ENCODE results near the gene GCKR. TPM values are rescaled to one million over a fixed set of nuclear protein-coding genes. Genes with fewer than 3 reads are reported as not detected.

GCKR gene
- total RNA-seq, 1 experiment from 2014 or later = 0.11 TPM

DNA sequence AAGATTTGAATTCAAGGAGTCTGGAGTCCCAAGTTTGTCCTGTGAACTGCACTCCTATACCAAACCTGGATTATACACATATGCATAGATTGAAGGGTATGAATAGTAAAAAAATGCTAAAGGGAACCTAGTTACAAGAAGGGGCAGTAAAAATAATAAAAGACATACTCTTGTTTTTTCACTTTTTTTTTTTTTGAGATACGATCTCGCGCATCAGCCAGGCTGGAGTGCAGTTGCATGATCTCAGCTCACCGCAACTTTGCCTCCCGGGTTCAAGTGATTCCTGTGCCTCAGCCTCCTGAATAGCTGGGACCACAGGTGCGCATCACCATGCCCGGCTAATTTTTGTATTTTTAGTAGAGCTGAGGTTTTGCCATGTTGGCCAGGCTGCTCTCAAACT, 32.2 kb upstream of the GCKR start:
- Histone ChIP-seq H3K4me2 (ENCODE audit: insufficient read depth, insufficient read length, low read length) (no peak overlapping the region), H3K56ac (ENCODE audit: insufficient read length, low read depth, low read length) (no peak overlapping the region), H4K91ac (ENCODE audit: insufficient read length, low read depth, low read length) (no peak overlapping the region), H3K9ac (ENCODE audit: extremely low read depth, insufficient read length, low read length) (no peak overlapping the region), H3K79me1 (ENCODE audit: insufficient read depth, low read depth, low read length, poor library complexity, severe bottlenecking) (no peaks in the 10 kb centered on the region), H2BK5ac (ENCODE audit: insufficient read length, low read length) (no peak overlapping the region), H3K9me3 (ENCODE audit: control insufficient read depth, low read depth, low read length) (no peaks in the 10 kb centered on the region), H3K27me3 (ENCODE audit: insufficient read depth, low read length) (no peaks in the 10 kb centered on the region), H3T11ph (ENCODE audit: low read length) (no peak overlapping the region), H2AFZ (ENCODE audit: low read length) (no peak overlapping the region), H4K20me1 (ENCODE audit: control insufficient read depth, insufficient read depth, insufficient read length) (no peaks in the 10 kb centered on the region), H2BK20ac (ENCODE audit: low read depth, low read length, poor library complexity, severe bottlenecking) (no peak overlapping the region), H3K23ac (ENCODE audit: insufficient read length, low read depth, low read length) (no peak overlapping the region), H3K79me2 (ENCODE audit: insufficient read depth, low read length) (no peaks in the 10 kb centered on the region), H3K27ac (ENCODE audit: insufficient read length, low read depth, low read length) (no peak overlapping the region), H2BK120ac (ENCODE audit: low read depth, low read length, poor library complexity, severe bottlenecking) (no peak overlapping the region), H4K8ac (replicated peaks; ENCODE audit: insufficient read length, low read depth, low read length) (no peak overlapping the region), H2AK5ac (ENCODE audit: insufficient read length, low read length) (no peak overlapping the region), H3K4ac (ENCODE audit: low read depth, low read length) (no peak overlapping the region), H3K4me1 (ENCODE audit: insufficient read depth, low read length) (no peaks in the 10 kb centered on the region), H3K18ac (ENCODE audit: insufficient read length, low read depth, low read length) (no peak overlapping the region), H2BK12ac (ENCODE audit: insufficient read length, low read depth, low read length) (no peak overlapping the region), H4K5ac (ENCODE audit: insufficient read length, low read depth, low read length) (no peak overlapping the region), H3K14ac (ENCODE audit: insufficient read depth, low read length) (no peak overlapping the region), H3K23me2 (ENCODE audit: insufficient read length, low read depth, low read length, poor library complexity, severe bottlenecking) (no peaks in the 10 kb centered on the region), H2BK15ac (ENCODE audit: low read depth, low read length) (no peak overlapping the region)
- Mint-ChIP-seq H3K4me3 (no peak overlapping the region), H3K36me3 (ENCODE audit: insufficient read depth in 1 of 3, low read depth in 3 of 3) (no peaks in the 10 kb centered on the region; a peak in 1 of 7 replicates), H3K4me1 (peaks cover 8 to 14% of the 10 kb centered on the region in 2 experiments), H3K27me3 (ENCODE audit: low read depth) (no peaks in the 10 kb centered on the region), H3K27ac (no peak overlapping the region), H3K9me3 (no peaks in the 10 kb centered on the region)
- TF ChIP-seq, protein P1, sequence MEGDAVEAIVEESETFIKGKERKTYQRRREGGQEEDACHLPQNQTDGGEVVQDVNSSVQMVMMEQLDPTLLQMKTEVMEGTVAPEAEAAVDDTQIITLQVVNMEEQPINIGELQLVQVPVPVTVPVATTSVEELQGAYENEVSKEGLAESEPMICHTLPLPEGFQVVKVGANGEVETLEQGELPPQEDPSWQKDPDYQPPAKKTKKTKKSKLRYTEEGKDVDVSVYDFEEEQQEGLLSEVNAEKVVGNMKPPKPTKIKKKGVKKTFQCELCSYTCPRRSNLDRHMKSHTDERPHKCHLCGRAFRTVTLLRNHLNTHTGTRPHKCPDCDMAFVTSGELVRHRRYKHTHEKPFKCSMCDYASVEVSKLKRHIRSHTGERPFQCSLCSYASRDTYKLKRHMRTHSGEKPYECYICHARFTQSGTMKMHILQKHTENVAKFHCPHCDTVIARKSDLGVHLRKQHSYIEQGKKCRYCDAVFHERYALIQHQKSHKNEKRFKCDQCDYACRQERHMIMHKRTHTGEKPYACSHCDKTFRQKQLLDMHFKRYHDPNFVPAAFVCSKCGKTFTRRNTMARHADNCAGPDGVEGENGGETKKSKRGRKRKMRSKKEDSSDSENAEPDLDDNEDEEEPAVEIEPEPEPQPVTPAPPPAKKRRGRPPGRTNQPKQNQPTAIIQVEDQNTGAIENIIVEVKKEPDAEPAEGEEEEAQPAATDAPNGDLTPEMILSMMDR (conservative IDR thresholded peaks at IDR 0.05) = no peak
- no CpG with 5 or more reads among the region's 7 CpGs for WGBS (ENCODE audit: extremely low coverage, insufficient read length, low lambda C conversion rate)
- no peak for DNase-seq

Data from H9 (cell line).